ENCODE measurements around the gene PLA2G4B. TPM values are rescaled to one million over a fixed set of nuclear protein-coding genes. Genes with fewer than 3 reads are reported as not detected.

The PLA2G4B gene
- total and polyA plus RNA-seq, 10 of the 15 experiments (the other 5 are each of a cell fraction or from before 2014, with no cell fraction given), result 0.22 to 6.6 (median 2.9) TPM

GRCh38 chr15:41809526-41810220, 29.0 kb upstream of the PLA2G4B start:
- ChIA-PET SMC1A (ENCODE audit: uncharacterized antibody, unreplicated experiment) (interaction anchor here (0.5 to 8.3 kb wide), 10 partner anchors 15 to 685 kb away, joined by 3 to 268 read pairs (median 6); partner anchors contain the start of genes MAPKBP1 and MGA), POLR2A (interaction anchor here (1.6 to 2.6 kb wide), 2 partner anchors 13 to 36 kb away, joined by 7 to 28 read pairs; partner anchors contain the start of gene MAPKBP1), RAD21 (ENCODE audit: unreplicated experiment) (interaction anchor here (0.7 to 12.6 kb wide), 7 partner anchors 36 to 347 kb away, joined by 3 to 305 read pairs (median 10); partner anchors contain the start of gene MAPKBP1), CTCF (interaction anchor here (0.6 to 6.3 kb wide), 11 partner anchors 8 to 344 kb away, joined by 3 to 365 read pairs (median 11); partner anchors contain the start of gene MAPKBP1)
- Histone ChIP-seq H3K4me1 (ENCODE audit: control insufficient read depth, insufficient read depth, low read length) (no peaks in the 10 kb centered on the region), H3K9ac (ENCODE audit: control insufficient read depth, insufficient read depth, low read length) (no peak overlapping the region), H3K4me3 (no peak overlapping the region), H3K9me3 (replicated peaks; ENCODE audit: control insufficient read depth, insufficient read depth, low read length) (no peaks in the 10 kb centered on the region), H3K4me2 (ENCODE audit: control insufficient read depth, insufficient read depth) (no peak overlapping the region), H4K20me1 (ENCODE audit: control insufficient read depth, insufficient read depth) (no peaks in the 10 kb centered on the region), H3K36me3 (ENCODE audit: control insufficient read depth in 2 of 2, insufficient read depth in 2 of 2, low read length in 1 of 2) (peaks cover 0 to 9% of the 10 kb centered on the region in 2 experiments; a peak in 3 of 4 replicates), H2AFZ (ENCODE audit: control insufficient read depth, low read depth, low read length) (no peak overlapping the region), H3K27ac (ENCODE audit: control insufficient read depth, insufficient read depth) (no peak overlapping the region), H3K79me2 (ENCODE audit: control insufficient read depth, insufficient read depth, low read length) (no peaks in the 10 kb centered on the region), H3K27me3 (replicated peaks in 1 of 2; ENCODE audit: control insufficient read depth in 2 of 2, insufficient read depth in 2 of 2, low read length in 1 of 2) (no peaks in the 10 kb centered on the region)
- no TSS peak for BruUV-seq (replicated peaks)
- no peak for TF ChIP-seq ZBTB4 (CRISPR knock-in tag; IDR thresholded peaks at IDR 0.05)
- no peak for TF ChIP-seq FOXM1 (IDR thresholded peaks at IDR 0.05; ENCODE audit: low read depth, low read length)
- TF ChIP-seq BCL3 (IDR thresholded peaks at IDR 0.05; ENCODE audit: borderline replicate concordance, insufficient read depth, low read depth, low read length, poor library complexity, severe bottlenecking), result no peak
- no peak for TF ChIP-seq RELA (IDR thresholded peaks at IDR 0.05; ENCODE audit: borderline replicate concordance, partially characterized antibody)
- TF ChIP-seq SMARCA5 (IDR thresholded peaks at IDR 0.05), result no peak
- no peak for TF ChIP-seq ESRRA (IDR thresholded peaks at IDR 0.05; ENCODE audit: low read length)
- intact Hi-C loops (cut with micrococcal nuclease; ENCODE audit: unreplicated experiment) (loop anchor here (5.0 to 10.0 kb wide), 3 partner anchors 115 to 342 kb away; no protein-coding TSS in a partner anchor), in situ Hi-C loops (cut with MboI) (loop anchor here (5.0 kb wide), 1 partner anchor 37 kb away; the partner anchor contains the start of gene MAPKBP1)
- FAIRE-seq, result no peak
- ATAC-seq, result no peak
- DNase-seq (ENCODE audit: low read depth, low spot score), result no peak
- WGBS (ENCODE audit: insufficient coverage, insufficient replicate concordance, low lambda C conversion rate, missing lambda C conversion rate), result 58% methylated on average over 12 of the region's 12 CpGs

Data from GM12878 (cell line).